GM19025 (cell line): ENCODE data around the gene ARHGAP4.

Experiments used
- ATAC-seq: cut with Tn5 transposase; IDR thresholded peaks from one replicate; pipeline ENCODE4 v1.9.1; 2021; ENCODE audit warnings: mild to moderate bottlenecking, low read depth, moderate library complexity; ENCODE audit not compliant: unreplicated experiment

ARHGAP4 gene

GRCh38 chrX:153964105-153964504, 38.0 kb upstream of the ARHGAP4 start:
- no peak for ATAC-seq

GRCh38 chrX:153963546-153963945, 37.5 kb upstream of the ARHGAP4 start:
- ATAC-seq: no peak

GRCh38 chrX:153961292-153961691, 35.2 kb upstream of the ARHGAP4 start:
- ATAC-seq: no peak

GRCh38 chrX:153960786-153961185, 34.7 kb upstream of the ARHGAP4 start:
- no peak for ATAC-seq

- ATAC-seq: no peak
These were observed 34.0 kb upstream of the ARHGAP4 start for GRCh38 chrX:153960077-153960476.

- ATAC-seq: no peak
These were observed 33.6 kb upstream of the ARHGAP4 start for GRCh38 chrX:153959649-153960048.

GRCh38 chrX:153958605-153959004, 32.5 kb upstream of the ARHGAP4 start:
- no peak for ATAC-seq

- no peak for ATAC-seq
These were observed 31.2 kb upstream of the ARHGAP4 start for GRCh38 chrX:153957224-153957623.

- ATAC-seq: no peak
These were observed 30.2 kb upstream of the ARHGAP4 start for GRCh38 chrX:153956044-153956907.

- ATAC-seq: no peak
These were observed 29.2 kb upstream of the ARHGAP4 start for GRCh38 chrX:153955228-153955732.

- ATAC-seq: no peak
These were observed 28.6 kb upstream of the ARHGAP4 start for GRCh38 chrX:153954558-153955227.

GRCh38 chrX:153953892-153954557, 28.0 kb upstream of the ARHGAP4 start:
- no peak for ATAC-seq

- no peak for ATAC-seq
These were observed 27.3 kb upstream of the ARHGAP4 start for GRCh38 chrX:153953342-153953830.

GRCh38 chrX:153952373-153953026, 26.4 kb upstream of the ARHGAP4 start:
- no peak for ATAC-seq

GRCh38 chrX:153951683-153952372, 25.8 kb upstream of the ARHGAP4 start:
- no peak for ATAC-seq

- no peak for ATAC-seq
These were observed 24.1 kb upstream of the ARHGAP4 start for GRCh38 chrX:153950127-153950526.

GRCh38 chrX:153948847-153949805, 23.1 kb upstream of the ARHGAP4 start:
- no peak for ATAC-seq

- ATAC-seq: no peak
These were observed 22.0 kb upstream of the ARHGAP4 start for GRCh38 chrX:153948002-153948466.
